Superior temporal gyrus (tissue), 1 donor: ENCODE data around the gene BST1.

ENCODE experiments used
- DNase-seq: peaks from one replicate; pipeline ENCODE4 v3.0.0-alpha.2; 2016; ENCODE audit errors: extremely low spot score

BST1 gene

DNA sequence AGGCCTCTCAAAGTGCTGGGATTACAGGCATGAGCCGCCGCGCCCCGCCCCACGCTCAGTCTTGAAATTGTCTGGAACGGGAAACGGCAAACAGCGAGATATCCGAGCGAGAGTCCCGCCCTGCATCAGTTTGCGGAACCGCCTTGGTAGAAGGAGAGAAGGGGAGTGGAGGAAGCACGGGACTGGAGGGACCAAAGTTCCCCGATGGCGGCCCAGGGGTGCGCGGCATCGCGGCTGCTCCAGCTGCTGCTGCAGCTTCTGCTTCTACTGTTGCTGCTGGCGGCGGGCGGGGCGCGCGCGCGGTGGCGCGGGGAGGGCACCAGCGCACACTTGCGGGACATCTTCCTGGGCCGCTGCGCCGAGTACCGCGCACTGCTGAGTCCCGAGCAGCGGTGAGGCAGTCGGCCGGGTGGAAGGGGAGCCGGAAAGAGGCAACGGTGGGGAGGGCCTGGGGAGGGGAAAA lies at the start of gene BST1:
Gene BST1 (plus strand): TSS at position 125 of the 463 bp plus-strand sequence. CDS start 80 bp downstream, at position 205.
- DNase-seq: peak; percentile 16

GRCh38 chr4:15653420-15653819 lies 49.4 kb upstream of the BST1 start:
- DNase-seq: no peak

DNA sequence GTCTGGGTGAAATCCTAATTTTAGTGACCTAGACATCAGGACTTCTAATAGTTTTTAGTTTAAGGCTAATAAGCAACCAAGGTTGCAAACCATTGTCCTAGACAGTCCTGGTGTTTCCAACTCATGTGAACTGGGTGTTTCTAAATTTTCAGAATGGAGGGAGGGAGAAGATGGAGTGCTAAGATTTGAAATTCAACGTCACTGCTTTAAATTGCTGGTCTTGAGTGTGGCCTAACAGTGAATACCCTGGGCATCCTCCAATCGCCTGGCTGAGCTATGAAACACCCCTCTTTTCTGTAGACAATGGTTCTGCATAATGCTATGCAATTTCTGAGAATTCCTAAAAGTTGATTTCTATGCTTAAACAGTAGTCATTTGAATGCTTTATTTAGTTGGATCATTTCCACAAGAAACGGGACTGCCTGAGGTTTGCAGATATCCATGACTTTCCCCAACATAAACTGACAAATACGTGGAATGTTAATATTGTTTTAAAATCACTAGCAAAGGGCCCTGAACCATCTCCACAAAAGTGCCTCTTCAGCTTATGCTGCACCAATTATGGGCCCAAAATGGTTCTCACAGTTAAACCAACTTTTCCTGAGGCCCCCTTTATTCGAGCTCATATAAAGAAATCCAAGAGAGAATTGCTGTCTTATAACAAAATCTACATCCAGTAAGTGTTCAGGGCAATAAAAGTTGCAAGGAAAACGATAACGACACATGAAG lies 48.8 kb upstream of the BST1 start:
- peak; percentile 76 for DNase-seq

- no peak for DNase-seq
Observed at GRCh38 chr4:15654593-15655222, 48.2 kb upstream of the BST1 start.

DNA sequence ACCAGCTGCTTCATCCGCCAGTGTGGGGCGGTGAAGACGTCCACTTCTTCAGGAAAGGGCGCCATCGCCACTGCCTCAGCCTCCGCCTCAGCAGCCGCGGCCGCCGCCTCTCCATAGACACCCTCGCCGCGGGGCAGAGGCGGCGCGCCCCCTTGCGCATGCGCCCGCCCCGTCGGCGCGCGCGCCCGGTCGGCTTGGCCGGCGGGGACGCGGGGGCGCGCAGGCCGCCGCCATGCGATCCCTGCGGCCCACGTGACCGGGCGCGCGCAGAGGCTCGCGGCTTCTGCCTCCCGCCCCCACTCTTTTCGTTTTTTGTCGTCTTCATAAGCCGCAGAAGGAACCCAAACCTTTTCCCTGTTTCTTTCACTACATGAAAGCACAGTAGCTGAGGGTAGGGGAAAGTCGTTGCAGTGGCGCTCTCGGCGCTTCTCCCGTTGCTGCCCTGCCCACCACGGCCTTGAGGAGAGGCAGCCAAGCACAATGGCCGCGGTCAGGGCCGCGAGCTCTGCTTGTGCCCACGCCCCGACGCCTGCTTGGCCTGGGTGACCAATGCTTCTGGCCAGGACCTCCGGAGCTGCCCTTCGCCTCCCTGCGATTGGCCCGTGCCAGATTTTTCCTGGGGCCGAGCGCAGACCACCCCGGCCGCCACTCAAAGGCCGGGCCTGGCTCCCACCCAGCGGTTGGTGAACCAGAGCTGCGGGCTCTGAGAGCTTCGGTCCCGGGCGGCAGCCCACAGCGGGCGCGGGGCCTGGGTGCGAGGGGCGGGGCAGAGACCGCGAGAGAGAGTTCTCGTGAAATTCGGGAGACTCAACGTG lies 47.4 kb upstream of the BST1 start, which contains the start of gene FBXL5:
Gene FBXL5 (minus strand): TSS at position 135 of the 815 bp plus-strand sequence. CDS start 70 bp downstream, at position 65.
- DNase-seq: peak; percentile 86

- DNase-seq: peak; percentile 37
Observed at GRCh38 chr4:15656038-15656470, 46.8 kb upstream of the BST1 start.

DNA sequence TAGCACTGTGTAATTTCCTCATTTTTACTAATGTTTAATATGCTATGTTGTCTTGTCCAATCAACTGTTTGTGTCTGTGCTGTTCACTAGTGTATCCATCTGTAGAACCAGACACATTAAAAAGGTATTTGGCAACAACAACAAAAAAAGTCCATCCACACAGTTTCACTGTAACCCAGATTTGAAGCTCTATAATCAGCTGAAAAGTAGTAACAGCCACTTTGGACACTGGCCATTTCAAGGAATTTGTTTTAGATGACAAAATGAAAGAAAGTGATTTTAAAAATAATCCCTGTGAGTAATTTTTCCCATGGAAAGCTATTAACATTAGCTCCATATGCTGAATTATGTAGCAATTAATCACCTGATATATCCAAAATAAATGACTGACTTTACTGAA lies 45.5 kb upstream of the BST1 start:
- DNase-seq: no peak

GRCh38 chr4:15658136-15658770 lies 44.6 kb upstream of the BST1 start:
- no peak for DNase-seq

GRCh38 chr4:15658781-15659180 lies 44.1 kb upstream of the BST1 start:
- no peak for DNase-seq

DNA sequence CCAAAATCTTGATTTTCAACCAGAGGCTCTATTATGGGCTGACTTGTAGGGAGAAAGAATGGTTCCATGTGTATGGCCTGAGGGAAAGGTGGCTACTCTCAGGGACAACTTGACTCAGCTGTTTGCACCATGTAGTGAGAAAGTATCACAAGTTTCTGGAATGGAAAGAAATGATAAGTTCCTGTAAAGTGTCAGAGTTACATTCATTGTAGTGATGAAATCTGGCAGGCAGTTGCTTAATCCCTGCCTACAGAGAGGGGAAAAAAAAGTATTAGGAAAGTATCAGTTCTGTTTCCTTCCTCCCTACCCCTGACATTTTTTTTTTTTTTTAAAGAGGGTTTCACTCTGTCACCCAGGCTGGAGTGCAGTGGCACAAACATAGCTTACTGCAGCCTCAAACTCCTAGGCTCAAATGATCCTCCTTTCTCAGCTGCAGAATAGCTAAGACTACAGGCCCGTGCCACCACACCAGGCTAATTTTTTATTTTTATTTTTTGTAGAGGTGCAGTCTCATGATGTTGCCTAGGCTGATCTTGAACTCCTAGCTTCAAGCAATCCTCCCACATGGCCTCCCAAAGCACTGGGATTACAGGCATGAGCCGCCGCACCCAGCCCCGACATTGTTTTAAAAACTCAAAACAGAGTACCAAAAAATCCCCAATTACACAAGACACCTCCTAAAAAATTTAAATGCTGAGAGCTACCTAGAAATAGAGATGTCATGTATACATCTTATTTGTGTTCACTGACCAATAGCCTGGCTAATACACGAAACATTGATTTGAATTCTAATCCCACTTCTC lies 42.9 kb upstream of the BST1 start:
- DNase-seq: no peak

DNA sequence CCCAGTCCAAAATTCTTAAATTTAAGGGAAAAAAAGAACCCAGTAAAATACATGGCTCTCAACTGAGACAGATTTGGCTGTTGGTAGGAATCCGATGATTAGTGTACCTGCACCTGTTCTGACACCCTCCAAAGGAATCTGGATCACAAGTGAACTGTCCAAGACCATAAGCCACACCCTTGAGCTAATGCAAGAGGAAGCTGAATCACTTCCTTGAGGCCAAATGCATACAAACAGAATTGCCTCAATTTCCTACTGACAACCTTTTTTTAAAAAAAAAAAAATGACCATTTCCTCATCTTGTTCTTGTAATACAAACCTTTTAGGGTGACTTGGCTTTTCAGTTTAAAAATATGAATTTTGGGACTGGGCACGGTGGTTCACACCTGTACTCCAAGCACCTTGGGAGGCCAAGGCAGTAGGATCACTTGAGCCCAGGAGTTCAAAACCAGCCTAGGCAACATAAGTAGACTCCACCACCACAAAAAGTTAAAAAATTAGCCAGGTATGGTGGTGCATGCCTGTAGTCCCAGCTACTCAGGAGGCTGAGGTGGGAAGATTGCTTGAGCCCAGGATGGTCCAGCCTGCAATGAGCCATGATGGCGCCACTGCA lies 37.0 kb upstream of the BST1 start:
- no peak for DNase-seq

DNA sequence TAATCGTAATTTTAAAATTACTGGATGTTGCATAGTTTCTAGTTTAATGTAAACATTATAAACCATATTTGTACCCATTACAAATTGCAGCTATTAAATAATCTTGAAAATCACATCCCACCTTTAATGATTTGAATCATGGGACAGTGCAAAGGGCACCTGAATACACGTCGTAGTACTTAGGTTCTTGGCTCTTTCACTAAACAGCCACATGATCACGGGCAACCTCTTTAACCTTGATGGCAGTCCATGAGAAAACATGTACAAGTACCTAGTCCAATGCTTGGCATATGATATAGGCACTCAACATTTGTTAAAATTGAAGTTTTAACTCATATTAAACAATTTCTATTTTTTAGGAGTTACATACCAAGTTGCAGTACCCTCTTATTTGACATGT lies 35.9 kb upstream of the BST1 start:
- no peak for DNase-seq

- DNase-seq: peak; percentile 72
Observed at GRCh38 chr4:15668566-15669435, 34.1 kb upstream of the BST1 start.

- no peak for DNase-seq
Observed at GRCh38 chr4:15670576-15670975, 32.3 kb upstream of the BST1 start.

DNA sequence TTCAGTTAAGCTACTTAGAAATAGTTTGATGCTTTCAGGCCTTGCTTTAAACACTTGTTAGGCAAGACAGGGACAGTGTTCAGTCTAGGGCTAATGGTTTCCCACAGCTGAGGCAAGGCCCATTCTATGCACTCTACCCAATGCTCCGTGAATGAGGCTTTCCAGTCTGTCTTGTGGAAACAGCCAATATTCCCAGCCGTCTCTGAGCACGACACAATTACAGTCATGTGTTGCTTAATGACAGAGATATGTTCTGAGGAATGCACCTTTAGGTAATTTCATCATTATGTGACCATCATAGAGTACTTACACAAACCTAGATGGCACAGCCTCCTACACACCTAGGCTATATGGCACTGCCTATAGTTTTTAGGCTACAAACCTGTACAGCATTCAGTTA lies 30.8 kb upstream of the BST1 start:
- no peak for DNase-seq

DNA sequence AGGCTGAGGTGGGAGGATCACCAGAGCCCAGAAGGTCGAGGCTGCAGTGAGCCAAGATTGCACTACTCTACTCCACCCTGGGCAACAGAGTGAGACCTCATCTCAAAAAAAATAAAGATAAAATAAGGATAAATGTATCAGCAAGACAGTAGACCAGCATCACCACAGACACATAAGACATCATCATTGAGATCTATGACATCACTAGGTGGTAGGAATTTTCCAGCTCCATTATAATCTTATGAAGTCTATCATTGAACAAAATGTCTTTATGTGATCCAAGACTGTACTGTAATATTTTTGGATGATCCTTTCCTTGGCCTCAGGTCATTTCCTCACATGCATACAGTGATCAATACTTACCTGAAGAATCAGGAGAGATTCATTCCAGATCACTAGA lies 29.5 kb upstream of the BST1 start:
- DNase-seq: no peak

DNA sequence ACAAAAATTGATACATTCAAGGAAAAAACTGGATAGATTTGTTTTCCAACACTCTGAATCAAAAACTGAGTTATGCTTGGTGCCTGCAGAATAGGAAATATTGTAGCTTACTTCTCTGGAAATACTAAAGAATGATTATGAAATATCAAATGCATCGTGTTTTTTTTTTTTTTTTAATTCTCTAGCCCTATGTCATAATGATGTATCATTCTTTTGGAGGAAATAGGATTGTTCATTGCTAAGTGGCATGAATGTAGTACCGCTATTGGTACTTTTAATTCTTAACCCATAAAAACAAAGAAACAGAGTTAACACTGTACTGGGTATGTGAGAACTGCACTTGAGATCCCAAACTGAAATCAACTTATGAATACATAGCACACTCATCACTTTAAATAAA lies 28.8 kb upstream of the BST1 start:
- DNase-seq: no peak

- no peak for DNase-seq
Observed at GRCh38 chr4:15674926-15675325, 27.9 kb upstream of the BST1 start.

DNA sequence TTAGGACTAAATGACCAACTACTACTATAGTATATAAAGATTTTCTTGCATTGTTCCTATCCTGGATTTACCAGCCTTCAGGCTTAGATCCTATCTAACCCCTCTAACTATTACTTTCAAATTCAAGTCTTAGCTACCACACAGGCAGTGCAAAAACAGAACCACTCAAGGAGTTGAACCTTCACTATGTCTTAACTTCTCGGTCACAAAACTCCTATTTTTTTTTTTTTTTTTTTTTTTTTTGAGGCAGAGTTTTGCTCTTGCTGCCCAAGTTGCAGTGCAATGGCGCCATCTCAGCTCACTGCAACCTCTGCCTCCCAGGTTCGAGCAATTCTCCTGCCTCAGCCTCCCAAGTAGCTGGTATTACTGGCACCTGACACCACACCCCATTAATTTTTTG lies 27.5 kb upstream of the BST1 start:
- no peak for DNase-seq

GRCh38 chr4:15676039-15676438 lies 26.8 kb upstream of the BST1 start:
- no peak for DNase-seq
